ENCODE measurements around the gene CCDC74A.
"Not testable (repeated sequence)": the region's sequence is repeated elsewhere in the genome, so short reads cannot be mapped to it uniquely, and the experiment has no call there.

CCDC74A gene

GRCh38 chr2:131511969-131512870, 15.5 kb upstream of the CCDC74A start:
- H3K27ac ChIP-seq; H4K20me1 ChIP-seq (ENCODE audit: insufficient read depth); H3K4me1 ChIP-seq (ENCODE audit: low read depth, poor library complexity, severe bottlenecking); H3K36me3 ChIP-seq (ENCODE audit: insufficient read depth); H3K9ac ChIP-seq; H3K4me2 ChIP-seq; H3K79me2 ChIP-seq (ENCODE audit: insufficient read depth, low read depth); H2AFZ ChIP-seq (ENCODE audit: low read depth); H3K27me3 ChIP-seq (ENCODE audit: insufficient read depth, low read depth); H3K4me3 ChIP-seq (IDR thresholded peaks at IDR 0.05; ENCODE audit: insufficient read depth, low read depth, low read length): not testable (repeated sequence)

- not testable (repeated sequence) for H3K4me2 ChIP-seq; H3K4me3 ChIP-seq (IDR thresholded peaks at IDR 0.05; ENCODE audit: insufficient read depth, low read depth, low read length); H3K79me2 ChIP-seq (ENCODE audit: insufficient read depth, low read depth); H3K36me3 ChIP-seq (ENCODE audit: insufficient read depth); H2AFZ ChIP-seq (ENCODE audit: low read depth); H3K27me3 ChIP-seq (ENCODE audit: insufficient read depth, low read depth); H4K20me1 ChIP-seq (ENCODE audit: insufficient read depth); H3K9ac ChIP-seq; H3K27ac ChIP-seq; H3K4me1 ChIP-seq (ENCODE audit: low read depth, poor library complexity, severe bottlenecking)
Observed at GRCh38 chr2:131514408-131515166, 13.1 kb upstream of the CCDC74A start.

- H3K4me3 ChIP-seq (IDR thresholded peaks at IDR 0.05; ENCODE audit: insufficient read depth, low read depth, low read length); H3K27me3 ChIP-seq (ENCODE audit: insufficient read depth, low read depth); H2AFZ ChIP-seq (ENCODE audit: low read depth); H4K20me1 ChIP-seq (ENCODE audit: insufficient read depth); H3K4me2 ChIP-seq; H3K4me1 ChIP-seq (ENCODE audit: low read depth, poor library complexity, severe bottlenecking); H3K36me3 ChIP-seq (ENCODE audit: insufficient read depth); H3K79me2 ChIP-seq (ENCODE audit: insufficient read depth, low read depth); H3K27ac ChIP-seq; H3K9ac ChIP-seq: not testable (repeated sequence)
Observed at GRCh38 chr2:131515235-131515634, 12.5 kb upstream of the CCDC74A start.

DNA sequence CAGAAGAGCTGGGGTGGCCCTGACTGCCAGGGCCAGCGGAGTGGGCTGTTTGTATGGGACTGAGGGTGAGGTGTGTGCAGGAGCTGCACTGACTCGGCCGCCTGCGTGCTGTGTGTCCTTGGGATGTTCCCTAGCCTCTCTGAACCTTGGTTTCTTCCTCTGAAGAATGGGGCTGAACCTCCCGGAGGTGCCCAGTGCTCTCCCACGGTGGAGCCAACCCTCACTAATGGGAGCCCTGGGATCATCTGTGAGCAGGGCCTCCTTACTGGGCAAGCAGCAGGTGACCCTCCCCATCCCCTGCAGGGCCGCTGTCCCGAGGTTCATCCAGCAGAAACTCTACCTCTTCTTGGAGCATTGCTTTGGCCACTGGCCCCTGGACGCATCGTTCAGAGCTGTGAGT, 11.7 kb upstream of the CCDC74A start:
- no peaks in the 10 kb centered on the region for H3K4me1 ChIP-seq (ENCODE audit: low read depth, poor library complexity, severe bottlenecking)
- no peak overlapping the region for H3K4me3 ChIP-seq (IDR thresholded peaks at IDR 0.05; ENCODE audit: insufficient read depth, low read depth, low read length)
- no peaks in the 10 kb centered on the region for H4K20me1 ChIP-seq (ENCODE audit: insufficient read depth)
- no peaks in the 10 kb centered on the region for H3K36me3 ChIP-seq (ENCODE audit: insufficient read depth)
- no peak for TF ChIP-seq CTCF (conservative IDR thresholded peaks at IDR 0.05; ENCODE audit: low read depth, low read length)
- no peaks in the 10 kb centered on the region for H3K79me2 ChIP-seq (ENCODE audit: insufficient read depth, low read depth)
- H3K9ac ChIP-seq: no peak overlapping the region
- H2AFZ ChIP-seq (ENCODE audit: low read depth): no peak overlapping the region
- no peak overlapping the region for H3K4me2 ChIP-seq
- no peak overlapping the region for H3K27ac ChIP-seq
- H3K27me3 ChIP-seq (ENCODE audit: insufficient read depth, low read depth): no peaks in the 10 kb centered on the region

DNA sequence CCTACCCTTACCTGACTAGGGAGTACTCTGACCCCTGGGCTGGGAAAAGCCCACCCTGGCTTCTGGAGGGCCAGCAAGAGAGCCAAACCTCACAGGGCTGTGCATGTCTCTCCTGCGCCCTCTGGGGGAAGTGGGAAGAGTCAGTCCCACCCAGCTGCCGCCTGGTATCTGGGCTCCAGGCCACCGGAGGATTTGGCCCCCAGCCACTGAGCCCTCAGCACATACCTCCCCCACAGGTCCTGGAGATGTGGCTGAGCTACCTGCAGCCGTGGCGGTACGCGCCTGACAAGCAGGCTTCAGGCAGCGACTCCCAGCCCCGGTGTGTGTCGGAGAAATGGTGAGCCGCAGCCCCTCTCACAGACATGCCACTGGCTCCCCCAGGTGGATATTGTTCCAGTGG, 11.1 kb upstream of the CCDC74A start:
- H3K4me3 ChIP-seq (IDR thresholded peaks at IDR 0.05; ENCODE audit: insufficient read depth, low read depth, low read length); H3K4me2 ChIP-seq; H3K27ac ChIP-seq; H3K27me3 ChIP-seq (ENCODE audit: insufficient read depth, low read depth); H2AFZ ChIP-seq (ENCODE audit: low read depth); H3K36me3 ChIP-seq (ENCODE audit: insufficient read depth); H3K79me2 ChIP-seq (ENCODE audit: insufficient read depth, low read depth); H3K4me1 ChIP-seq (ENCODE audit: low read depth, poor library complexity, severe bottlenecking); H4K20me1 ChIP-seq (ENCODE audit: insufficient read depth); H3K9ac ChIP-seq: not testable (repeated sequence)

DNA sequence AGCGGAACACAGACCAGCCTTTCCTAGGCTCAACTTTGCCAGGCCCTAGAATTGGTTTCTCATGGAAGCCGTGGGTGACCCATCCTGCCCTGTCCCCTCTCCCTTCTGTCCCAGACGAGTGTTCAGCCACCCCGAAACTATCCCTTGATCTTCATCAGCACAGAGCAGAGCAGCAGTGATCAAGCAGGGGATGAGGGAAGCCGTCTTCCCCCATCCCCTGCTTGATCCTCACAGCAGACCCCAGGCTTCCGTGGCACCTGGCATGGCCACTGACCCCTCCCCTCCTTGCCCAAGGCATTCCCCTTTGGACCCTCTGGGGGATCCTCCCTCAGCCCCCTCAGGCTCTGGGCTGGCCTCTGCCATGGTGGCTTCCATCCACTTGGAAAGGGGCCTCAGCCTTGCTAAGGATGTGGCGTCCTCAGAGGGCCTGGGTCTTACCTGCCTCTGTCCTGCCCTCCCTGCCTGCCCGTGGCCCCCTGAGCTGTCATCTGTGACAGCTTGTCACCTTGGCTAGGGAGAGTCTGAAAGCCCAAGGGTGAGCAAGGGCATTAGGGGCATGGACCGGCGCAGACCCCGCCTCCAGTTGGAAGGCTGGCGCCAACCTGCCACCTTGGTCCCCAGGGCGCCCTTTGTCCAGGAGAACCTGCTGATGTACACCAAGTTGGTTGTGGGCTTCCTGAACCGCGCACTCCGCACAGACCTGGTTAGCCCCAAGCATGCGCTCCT, 10.4 kb upstream of the CCDC74A start:
- H4K20me1 ChIP-seq (ENCODE audit: insufficient read depth): no peaks in the 10 kb centered on the region
- H3K4me3 ChIP-seq (IDR thresholded peaks at IDR 0.05; ENCODE audit: insufficient read depth, low read depth, low read length): no peak overlapping the region
- no peaks in the 10 kb centered on the region for H3K36me3 ChIP-seq (ENCODE audit: insufficient read depth)
- no peaks in the 10 kb centered on the region for H3K27me3 ChIP-seq (ENCODE audit: insufficient read depth, low read depth)
- no peak overlapping the region for H3K27ac ChIP-seq
- H3K9ac ChIP-seq: no peak overlapping the region
- no peak overlapping the region for H3K4me2 ChIP-seq
- H3K4me1 ChIP-seq (ENCODE audit: low read depth, poor library complexity, severe bottlenecking): no peaks in the 10 kb centered on the region
- H3K79me2 ChIP-seq (ENCODE audit: insufficient read depth, low read depth): no peaks in the 10 kb centered on the region
- TF ChIP-seq CTCF (conservative IDR thresholded peaks at IDR 0.05; ENCODE audit: low read depth, low read length): no peak
- H2AFZ ChIP-seq (ENCODE audit: low read depth): no peak overlapping the region

- H3K4me1 ChIP-seq (ENCODE audit: low read depth, poor library complexity, severe bottlenecking); H3K79me2 ChIP-seq (ENCODE audit: insufficient read depth, low read depth); H2AFZ ChIP-seq (ENCODE audit: low read depth); H3K36me3 ChIP-seq (ENCODE audit: insufficient read depth); H3K4me2 ChIP-seq; H3K27ac ChIP-seq; H3K27me3 ChIP-seq (ENCODE audit: insufficient read depth, low read depth); H4K20me1 ChIP-seq (ENCODE audit: insufficient read depth); H3K9ac ChIP-seq; H3K4me3 ChIP-seq (IDR thresholded peaks at IDR 0.05; ENCODE audit: insufficient read depth, low read depth, low read length): not testable (repeated sequence)
Observed at GRCh38 chr2:131517856-131518255, 9.8 kb upstream of the CCDC74A start.

GRCh38 chr2:131518531-131518930, 9.2 kb upstream of the CCDC74A start:
- H3K27ac ChIP-seq; H3K4me1 ChIP-seq (ENCODE audit: low read depth, poor library complexity, severe bottlenecking); H3K4me2 ChIP-seq; H3K79me2 ChIP-seq (ENCODE audit: insufficient read depth, low read depth); H4K20me1 ChIP-seq (ENCODE audit: insufficient read depth); H2AFZ ChIP-seq (ENCODE audit: low read depth); H3K36me3 ChIP-seq (ENCODE audit: insufficient read depth); H3K9ac ChIP-seq; H3K27me3 ChIP-seq (ENCODE audit: insufficient read depth, low read depth); H3K4me3 ChIP-seq (IDR thresholded peaks at IDR 0.05; ENCODE audit: insufficient read depth, low read depth, low read length): not testable (repeated sequence)

Measured in KMS-11 (cell line).